Activated B cell treated with CpG ODN at 0.5 μM for 24 hours (primary cell): Measurements from ENCODE around the gene QDPR. TPM values are rescaled to one million over a fixed set of nuclear protein-coding genes. Genes with fewer than 3 reads are reported as not detected.

Source experiments
- ATAC-seq: fragments of 200-7000 bp; cut with Tn5 transposase; one replicate; pipeline ENCODE4 v1.10.0; 2021; ENCODE audit warnings: low read depth, mild to moderate bottlenecking, moderate library complexity
- CTCF ChIA-PET: fragments of 350-600 bp; sonication (Branson Sonifier 250); formaldehyde crosslinking; loops from one replicate; lab custom pipeline; 2021; ENCODE audit warnings: antibody characterized with exemption; lab: Charles Lee
- POLR2A ChIA-PET: fragments of 350-600 bp; sonication (Branson Sonifier 250); formaldehyde crosslinking; loops from one replicate; lab custom pipeline; 2021; ENCODE audit warnings: antibody characterized with exemption; lab: Charles Lee
- DNase-seq: peaks from one replicate; pipeline ENCODE4 v3.0.0; 2022
- H3K27ac Mint-ChIP-seq: one replicate; pipeline ENCODE4 v1.8.0; 2020; ENCODE audit warnings: mixed read lengths
- H3K27me3 Mint-ChIP-seq: one replicate; pipeline ENCODE4 v1.8.0; 2021; ENCODE audit warnings: mixed read lengths
- H3K36me3 Mint-ChIP-seq: one replicate; pipeline ENCODE4 v1.8.0; 2021; ENCODE audit warnings: low read depth, mixed read lengths
- H3K4me1 Mint-ChIP-seq: one replicate; pipeline ENCODE4 v1.8.0; 2021; ENCODE audit warnings: mixed read lengths
- H3K4me3 Mint-ChIP-seq: one replicate; pipeline ENCODE4 v1.8.0; 2020; ENCODE audit warnings: mild to moderate bottlenecking, mixed read lengths
- H3K9me3 Mint-ChIP-seq: one replicate; pipeline ENCODE4 v1.8.0; 2020; ENCODE audit warnings: mixed read lengths
- CTCF ChIP-seq: fragments of 200-600 bp; IDR thresholded peaks from one replicate; pipeline ENCODE4 v1.8.0; 2022; ENCODE audit warnings: antibody characterized with exemption, mild to moderate bottlenecking
- intact Hi-C: fragments of 100-400 bp; cut with micrococcal nuclease; formaldehyde crosslinking; loops from one replicate; pipeline ENCODE4 v1.15.1; 2024
- total RNA-seq: library from RNA; stranded (reverse); gene quantifications from 2 replicates; pipeline ENCODE4 v1.2.3, GENCODE V29; 2022

Gene QDPR
- total RNA-seq, 1 donor from 2014 or later = 7.2 TPM

- no peak overlapping the region for H3K27ac Mint-ChIP-seq
Measured at GRCh38 chr4:17550549-17550948, 38.7 kb upstream of the QDPR start.

GRCh38 chr4:17546678-17547077 lies 34.8 kb upstream of the QDPR start:
- H3K4me3 Mint-ChIP-seq = no peak overlapping the region
- intact Hi-C loops = no loop called here
- TF ChIP-seq CTCF = no peak
- H3K9me3 Mint-ChIP-seq = no peaks in the 10 kb centered on the region
- H3K27me3 Mint-ChIP-seq = peaks cover 9% of the 10 kb centered on the region
- peaks cover 4% of the 10 kb centered on the region for H3K4me1 Mint-ChIP-seq
- DNase-seq (no peak), ATAC-seq (no peak)
- no peaks in the 10 kb centered on the region for H3K36me3 Mint-ChIP-seq
- H3K27ac Mint-ChIP-seq = no peak overlapping the region
- ChIA-PET POLR2A (no interaction called here), CTCF (interaction anchor here (3.7 kb wide), 1 partner anchor 262 kb away, joined by 40 read pairs; the partner anchor contains the start of genes DCAF16 and NCAPG)

More at GRCh38 chr4:17550549-17550948, 38.7 kb upstream of the QDPR start:
- ChIA-PET CTCF (interaction anchor here (2.5 to 3.4 kb wide), 2 partner anchors 85 to 1044 kb away, joined by 9 to 49 read pairs; no protein-coding TSS in a partner anchor), POLR2A (no interaction called here)
- Mint-ChIP-seq H3K27me3 (peaks cover 11% of the 10 kb centered on the region), H3K4me3 (no peak overlapping the region), H3K4me1 (peaks cover 4% of the 10 kb centered on the region), H3K36me3 (no peaks in the 10 kb centered on the region), H3K9me3 (no peaks in the 10 kb centered on the region)
- DNase-seq (no peak), ATAC-seq (no peak)
- intact Hi-C loops = no loop called here
- no peak for TF ChIP-seq CTCF

- ChIA-PET CTCF (interaction anchor here (1.7 to 3.7 kb wide), 2 partner anchors 92 to 263 kb away, joined by 6 to 40 read pairs; partner anchors contain the start of genes DCAF16 and NCAPG), POLR2A (no interaction called here)
- TF ChIP-seq CTCF = no peak
- Mint-ChIP-seq H3K4me3 (no peak overlapping the region), H3K27me3 (peaks cover 9% of the 10 kb centered on the region), H3K4me1 (peaks cover 4% of the 10 kb centered on the region), H3K36me3 (no peaks in the 10 kb centered on the region), H3K27ac (no peak overlapping the region), H3K9me3 (no peaks in the 10 kb centered on the region)
- ATAC-seq = no peak
- no peak for DNase-seq
- intact Hi-C loops = no loop called here
Measured at GRCh38 chr4:17546222-17546621, 34.3 kb upstream of the QDPR start.

GRCh38 chr4:17545374-17546140 lies 33.7 kb upstream of the QDPR start:
- no peaks in the 10 kb centered on the region for H3K36me3 Mint-ChIP-seq
- ChIA-PET CTCF (interaction anchor here (1.7 kb wide), 1 partner anchor 93 kb away, joined by 6 read pairs; no protein-coding TSS in a partner anchor), POLR2A (no interaction called here)
- peaks cover 4% of the 10 kb centered on the region for H3K4me1 Mint-ChIP-seq
- peaks cover 10% of the 10 kb centered on the region for H3K27me3 Mint-ChIP-seq
- intact Hi-C loops = no loop called here
- H3K9me3 Mint-ChIP-seq = no peaks in the 10 kb centered on the region
- no peak overlapping the region for H3K4me3 Mint-ChIP-seq
- DNase-seq (no peak), ATAC-seq (no peak)
- no peak for TF ChIP-seq CTCF
- H3K27ac Mint-ChIP-seq = no peak overlapping the region

GRCh38 chr4:17544831-17545234 lies 32.9 kb upstream of the QDPR start:
- no peak for DNase-seq
- ChIA-PET CTCF (interaction anchor here (1.7 kb wide), 1 partner anchor 94 kb away, joined by 6 read pairs; no protein-coding TSS in a partner anchor), POLR2A (no interaction called here)
- Mint-ChIP-seq H3K4me3 (no peak overlapping the region), H3K9me3 (no peaks in the 10 kb centered on the region), H3K27me3 (peaks cover 9% of the 10 kb centered on the region), H3K27ac (no peak overlapping the region), H3K36me3 (no peaks in the 10 kb centered on the region), H3K4me1 (peaks cover 4% of the 10 kb centered on the region)
- intact Hi-C loops = no loop called here
- ATAC-seq = no peak
- no peak for TF ChIP-seq CTCF
